LHCN-M2 (cell line): ENCODE data around the gene TMEM259. TPM values are rescaled to one million over a fixed set of nuclear protein-coding genes. Genes with fewer than 3 reads are reported as not detected.

Experiments
- DNase-seq: peaks from one replicate; pipeline ENCODE4 v3.0.0-alpha.2; 2012; ENCODE audit warnings: low read depth
- total RNA-seq: library from RNA; depleted of rRNA; stranded (reverse); fragments of >200 nt; gene quantifications from 2 replicates; pipeline ENCODE4 v1.2.3, GENCODE V29; 2014

Gene TMEM259
- total RNA-seq, 1 experiment from 2014 or later, result 154 TPM

DNA sequence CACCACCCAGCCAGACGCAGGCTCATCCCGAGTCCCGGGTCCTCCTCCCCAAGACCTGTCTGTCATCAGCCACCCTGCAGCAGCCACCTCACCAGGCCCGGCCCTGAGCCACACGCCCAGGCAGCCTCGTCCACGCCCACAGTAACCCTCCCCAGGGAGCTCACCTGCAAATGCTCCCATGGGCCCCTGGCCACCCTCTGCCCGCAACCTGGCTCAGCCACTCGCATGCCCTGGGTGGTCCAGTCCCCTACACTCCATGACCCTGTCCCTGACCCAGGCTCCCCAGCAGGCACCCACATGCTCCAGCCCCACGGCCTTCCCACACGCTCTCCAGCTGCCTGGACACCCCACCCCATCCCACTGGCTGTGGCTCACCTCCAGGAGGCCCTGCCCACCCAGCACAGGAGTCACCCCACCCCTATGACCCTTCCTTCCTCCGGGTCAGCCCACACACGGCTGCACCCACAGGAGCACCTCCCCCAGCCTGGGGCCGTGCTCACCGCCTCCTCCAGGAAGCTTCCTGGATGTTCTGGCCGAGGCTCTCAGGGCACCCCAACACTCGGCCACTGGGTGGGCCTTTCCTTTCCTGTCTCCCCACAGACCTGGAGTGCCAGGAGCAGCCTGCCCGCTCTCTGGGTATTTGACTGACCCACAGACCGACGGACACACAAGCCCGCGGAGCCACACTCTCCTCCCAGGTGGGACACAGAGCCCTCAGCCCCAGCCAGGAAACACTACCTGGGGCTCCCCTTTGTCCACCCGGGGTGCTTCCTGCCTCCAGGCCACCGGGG, 3.6 kb downstream of the TMEM259 start:
- DNase-seq, result no peak

DNA sequence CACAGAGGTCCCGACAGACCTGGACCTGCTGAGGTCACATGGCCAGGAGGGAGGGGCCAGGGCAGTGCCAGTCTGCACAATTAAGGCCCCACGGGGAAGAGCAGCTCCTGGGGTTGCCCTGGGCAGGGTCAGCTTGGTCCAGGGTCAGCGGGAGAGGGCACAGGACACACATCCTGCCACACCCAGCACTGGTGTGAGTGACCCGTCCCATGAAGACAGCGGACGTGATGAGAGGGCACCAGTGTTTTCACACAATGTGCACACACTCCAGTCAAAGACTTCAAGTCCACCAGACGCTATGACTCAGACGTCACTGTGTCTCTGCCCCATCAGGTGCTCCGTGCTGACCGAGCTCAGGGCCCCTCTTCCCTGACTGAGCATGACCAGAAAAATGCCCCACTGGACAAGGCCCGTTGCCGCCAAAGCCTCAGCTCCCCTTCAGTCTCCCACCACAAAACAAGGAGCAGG, 4.2 kb downstream of the TMEM259 start:
- DNase-seq, result peak; percentile 62

DNA sequence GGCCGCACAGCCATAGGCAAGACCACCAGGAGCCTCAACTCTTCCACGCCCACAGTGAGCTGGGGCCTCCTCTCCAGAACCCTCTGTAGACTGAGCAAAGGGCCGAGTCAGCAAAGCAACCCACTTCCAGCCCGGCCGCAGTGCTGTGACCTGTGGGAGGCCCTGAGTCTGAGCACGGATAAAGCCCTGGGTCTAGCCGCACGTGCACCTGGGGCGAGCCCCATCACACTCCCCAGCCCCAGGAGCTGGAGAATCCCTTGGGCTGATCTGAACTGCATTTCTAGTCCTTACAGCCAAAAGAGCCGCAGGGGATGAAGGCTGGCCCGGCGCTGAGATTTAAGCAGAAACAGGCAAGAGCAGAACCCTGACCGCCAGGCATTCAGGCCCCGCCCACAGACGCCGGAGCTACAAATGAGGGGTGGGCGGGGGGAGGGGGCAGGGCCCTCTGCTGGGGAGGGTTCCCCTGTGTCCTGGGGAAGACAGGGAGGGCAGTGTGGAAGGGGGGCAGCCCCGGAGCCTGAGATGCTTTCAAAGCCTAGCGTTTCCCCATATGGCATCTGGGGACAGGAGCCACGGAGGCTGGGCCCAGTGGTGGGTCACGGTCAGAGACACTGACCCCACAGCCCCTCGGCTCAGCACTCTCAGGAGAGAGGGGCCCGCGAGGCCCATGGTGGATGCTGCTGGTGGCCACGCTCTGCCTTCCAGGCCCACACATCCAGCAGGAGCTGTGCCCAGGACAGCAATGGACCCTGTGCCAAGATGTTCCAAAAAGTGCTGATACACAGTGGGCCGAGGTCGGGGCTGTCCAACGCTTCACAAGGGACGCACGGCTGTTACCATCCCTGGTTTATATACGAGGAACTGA, 4.9 kb downstream of the TMEM259 start:
- DNase-seq, result no peak

DNA sequence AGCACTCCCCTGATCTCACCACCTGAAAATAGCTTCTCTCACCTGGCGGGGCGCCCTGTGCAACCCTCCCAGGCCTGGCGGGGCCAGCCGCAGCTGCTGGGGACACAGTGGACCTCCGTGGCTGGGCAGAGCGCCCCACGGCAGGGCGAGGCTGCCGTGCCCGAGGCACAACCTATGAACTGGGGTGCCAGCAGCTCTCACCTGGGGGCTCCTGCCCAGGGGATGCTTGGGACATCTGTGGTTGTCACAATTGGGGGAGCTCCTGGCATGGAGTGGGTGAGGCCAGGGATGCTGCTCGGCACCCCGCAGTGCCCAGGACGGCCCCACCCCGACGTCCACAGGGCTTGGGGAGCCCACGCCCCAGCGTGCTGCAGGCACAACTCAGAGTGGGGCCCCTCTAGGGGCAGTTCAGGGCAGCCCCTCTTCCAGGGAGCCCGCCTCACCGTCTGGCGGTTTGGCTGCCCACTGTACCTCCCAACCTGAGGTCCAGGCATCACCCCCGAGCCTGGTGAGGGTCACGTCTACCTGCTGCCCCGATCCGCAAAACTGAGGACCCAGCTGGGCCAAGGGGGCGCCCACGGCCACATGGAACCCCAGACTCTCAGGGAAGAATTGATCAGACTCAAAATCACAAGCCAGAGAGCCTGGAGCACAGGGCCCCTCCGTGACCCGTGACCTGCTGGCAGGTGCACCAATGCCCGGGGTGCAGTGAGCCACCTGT, 5.7 kb downstream of the TMEM259 start:
- no peak for DNase-seq

DNA sequence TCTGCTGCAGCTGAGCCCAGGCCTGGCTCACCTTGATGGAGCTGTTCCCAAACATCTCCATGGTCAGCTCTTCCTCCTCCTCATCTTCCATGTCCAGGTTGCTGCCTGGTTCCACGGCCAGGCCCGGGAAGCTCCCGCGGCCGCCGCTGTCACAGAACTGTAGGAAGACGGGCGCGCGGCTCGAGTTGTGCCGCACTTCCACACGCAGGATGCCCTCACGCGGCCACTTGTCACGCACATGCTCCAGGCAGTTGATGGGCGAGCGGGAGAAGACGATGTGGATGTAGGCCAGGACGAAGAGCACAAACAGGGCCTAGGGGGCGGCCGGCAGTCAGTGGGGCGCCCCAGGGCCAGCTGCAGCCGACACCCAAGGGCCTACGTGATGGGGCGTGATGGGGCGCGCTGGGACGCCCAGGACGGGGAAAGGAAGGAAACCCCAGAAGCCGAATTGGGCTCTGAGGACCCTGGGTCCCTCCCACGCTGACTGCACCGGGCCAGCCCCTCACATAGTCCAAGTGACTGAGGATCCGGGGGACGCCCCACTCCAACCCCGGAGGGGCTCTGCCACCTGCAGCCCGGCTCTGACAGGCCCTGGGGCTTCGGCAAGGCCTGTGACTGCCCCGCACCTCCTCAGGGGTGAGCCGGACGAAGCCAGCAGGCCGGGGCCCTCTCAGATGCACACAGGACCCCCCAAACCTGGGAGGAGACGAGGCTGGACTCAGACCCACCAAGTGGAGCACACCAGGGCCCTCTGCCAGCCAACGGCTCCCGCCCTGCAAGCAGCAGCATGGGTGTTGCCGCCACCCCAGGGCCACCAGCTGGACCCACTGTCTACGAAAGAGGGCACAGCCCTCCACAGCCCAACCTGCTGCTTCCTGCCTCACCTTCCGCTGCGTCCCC, 6.5 kb downstream of the TMEM259 start:
- DNase-seq, result no peak

DNA sequence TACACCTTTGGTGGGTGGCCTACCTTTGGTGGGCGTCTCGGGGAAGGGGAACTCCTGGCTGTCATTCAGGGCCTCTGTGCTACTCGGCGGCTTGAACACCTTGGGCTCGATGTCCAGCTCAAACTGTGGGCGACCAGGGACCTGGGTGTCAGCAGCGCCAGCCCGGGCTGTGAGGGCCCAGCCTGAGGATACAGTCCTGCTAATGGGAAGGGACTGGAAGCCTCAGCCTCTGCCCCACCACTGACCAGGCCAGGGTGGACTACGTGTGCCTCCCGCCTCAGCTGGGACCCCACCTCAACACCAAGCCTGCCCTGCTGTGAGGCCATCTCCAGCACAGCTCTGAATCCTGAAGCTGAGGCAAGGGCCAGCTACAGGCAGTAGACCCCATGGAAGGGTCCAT, 7.7 kb downstream of the TMEM259 start:
- no peak for DNase-seq

DNA sequence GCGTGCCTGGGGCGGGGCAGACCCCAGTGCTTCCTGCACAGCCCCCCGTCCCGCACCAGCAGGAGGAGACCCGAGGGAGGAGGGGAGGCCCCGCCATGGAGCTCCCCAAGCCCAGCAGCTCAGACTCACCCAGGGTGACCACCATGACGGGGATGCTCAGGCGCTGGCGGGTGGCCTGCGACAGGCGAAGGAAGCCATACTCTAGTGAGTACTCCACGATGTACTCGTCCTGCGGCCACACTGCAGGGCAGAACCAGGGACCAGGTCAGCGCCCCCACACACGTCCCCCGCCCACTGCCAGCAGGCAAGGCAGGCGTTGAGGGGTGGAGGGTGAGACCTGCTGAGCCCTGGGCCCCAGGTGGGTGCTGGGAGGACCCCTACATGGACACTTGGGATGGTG, 8.6 kb downstream of the TMEM259 start:
- no peak for DNase-seq

DNA sequence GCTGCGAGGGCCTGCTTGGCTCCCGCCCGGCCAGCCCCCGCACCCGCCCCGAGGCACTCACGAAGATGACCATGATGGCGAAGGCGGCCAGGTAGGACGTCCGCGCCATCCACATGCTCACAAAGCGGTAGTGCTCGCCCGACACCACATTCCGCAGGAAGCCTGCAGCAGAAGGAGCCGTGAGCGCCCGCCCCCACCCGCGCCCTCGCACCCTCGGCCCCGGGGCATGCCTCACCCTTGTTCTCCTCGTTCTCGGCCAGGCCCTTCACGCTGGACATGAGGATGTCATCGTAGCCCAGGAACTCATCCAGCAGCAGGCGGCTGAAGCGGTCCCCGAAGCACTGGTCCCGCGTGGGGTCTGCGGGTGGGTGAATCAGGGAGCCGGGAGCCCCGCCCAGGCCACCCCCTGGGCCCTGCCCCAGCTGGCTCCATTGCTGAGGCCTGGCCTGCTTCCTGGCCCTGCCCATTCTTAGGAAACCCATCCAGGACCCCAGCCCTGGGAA, 9.0 kb downstream of the TMEM259 start:
- DNase-seq, result no peak

DNA sequence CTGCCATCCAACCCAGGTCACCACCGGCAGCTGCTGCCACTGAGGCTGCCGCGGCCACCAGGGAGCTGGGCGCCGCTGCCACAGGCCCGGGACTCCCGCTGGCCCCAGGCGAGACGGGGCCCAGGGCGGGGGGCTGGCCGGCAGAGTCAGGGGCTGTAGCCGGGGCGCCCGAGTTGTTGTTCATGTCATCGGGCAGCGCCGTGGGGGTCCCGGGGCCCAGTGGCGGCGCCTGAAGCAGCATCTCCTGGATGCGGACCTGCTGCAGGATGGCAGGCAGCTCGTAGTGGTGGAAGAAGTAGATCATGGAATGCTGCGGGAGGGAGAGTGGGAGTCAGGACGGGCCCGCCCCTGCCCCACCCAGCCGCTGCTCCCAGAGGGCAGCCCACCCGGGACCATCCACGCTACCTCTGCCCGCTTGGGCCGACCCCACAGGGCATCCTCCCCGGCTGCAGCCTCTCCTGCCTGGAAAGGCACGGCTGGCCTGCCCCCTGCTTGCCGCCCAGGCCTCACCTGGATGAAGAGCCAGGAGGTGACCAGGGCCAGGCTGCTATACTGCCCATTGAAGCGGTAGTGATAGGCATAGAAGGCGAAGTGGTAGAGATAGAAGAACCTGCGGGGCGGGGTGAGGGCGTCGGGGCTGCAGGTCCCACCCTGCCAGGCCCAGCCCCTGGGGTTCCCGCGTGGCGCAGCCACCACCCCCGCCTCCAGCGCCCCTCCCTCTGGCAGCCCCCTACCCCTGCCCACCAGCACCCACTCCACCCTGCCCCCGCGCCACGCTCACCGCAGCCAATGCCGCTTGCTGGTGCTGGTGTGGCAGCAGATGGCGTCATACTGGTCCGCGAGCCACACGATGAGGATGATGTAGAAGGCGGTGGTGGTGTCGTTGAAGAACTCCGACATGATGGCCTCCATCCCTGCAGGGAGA, 10.1 kb downstream of the TMEM259 start:
- DNase-seq, result no peak

DNA sequence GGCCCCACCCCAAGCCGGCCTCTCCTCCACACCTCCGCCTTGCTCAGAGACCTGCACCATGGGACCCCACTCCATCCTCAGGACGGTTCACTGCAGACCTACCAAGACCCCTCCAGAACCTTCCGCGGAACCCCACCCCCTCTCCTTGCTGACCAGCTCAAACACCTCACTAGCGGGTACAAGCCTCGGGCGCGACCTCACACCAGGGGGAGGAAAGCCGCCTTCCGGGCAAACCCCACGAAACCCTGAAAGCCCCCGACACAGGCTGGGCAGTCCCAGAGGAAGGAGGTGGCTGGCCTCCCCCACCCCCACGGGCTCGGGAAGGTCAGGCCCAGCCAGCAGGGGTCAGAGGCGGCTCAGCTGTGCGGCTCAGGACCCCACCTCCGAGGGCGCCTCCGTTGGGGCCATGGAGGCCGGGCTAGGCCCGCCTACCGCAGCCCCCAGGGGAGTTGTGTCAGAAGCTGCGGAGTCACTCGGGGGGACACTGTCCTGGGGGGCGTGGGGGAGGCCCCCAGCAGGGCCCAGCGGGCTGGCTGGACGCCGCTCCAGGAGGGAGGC, 10.9 kb downstream of the TMEM259 start:
- no peak for DNase-seq

DNA sequence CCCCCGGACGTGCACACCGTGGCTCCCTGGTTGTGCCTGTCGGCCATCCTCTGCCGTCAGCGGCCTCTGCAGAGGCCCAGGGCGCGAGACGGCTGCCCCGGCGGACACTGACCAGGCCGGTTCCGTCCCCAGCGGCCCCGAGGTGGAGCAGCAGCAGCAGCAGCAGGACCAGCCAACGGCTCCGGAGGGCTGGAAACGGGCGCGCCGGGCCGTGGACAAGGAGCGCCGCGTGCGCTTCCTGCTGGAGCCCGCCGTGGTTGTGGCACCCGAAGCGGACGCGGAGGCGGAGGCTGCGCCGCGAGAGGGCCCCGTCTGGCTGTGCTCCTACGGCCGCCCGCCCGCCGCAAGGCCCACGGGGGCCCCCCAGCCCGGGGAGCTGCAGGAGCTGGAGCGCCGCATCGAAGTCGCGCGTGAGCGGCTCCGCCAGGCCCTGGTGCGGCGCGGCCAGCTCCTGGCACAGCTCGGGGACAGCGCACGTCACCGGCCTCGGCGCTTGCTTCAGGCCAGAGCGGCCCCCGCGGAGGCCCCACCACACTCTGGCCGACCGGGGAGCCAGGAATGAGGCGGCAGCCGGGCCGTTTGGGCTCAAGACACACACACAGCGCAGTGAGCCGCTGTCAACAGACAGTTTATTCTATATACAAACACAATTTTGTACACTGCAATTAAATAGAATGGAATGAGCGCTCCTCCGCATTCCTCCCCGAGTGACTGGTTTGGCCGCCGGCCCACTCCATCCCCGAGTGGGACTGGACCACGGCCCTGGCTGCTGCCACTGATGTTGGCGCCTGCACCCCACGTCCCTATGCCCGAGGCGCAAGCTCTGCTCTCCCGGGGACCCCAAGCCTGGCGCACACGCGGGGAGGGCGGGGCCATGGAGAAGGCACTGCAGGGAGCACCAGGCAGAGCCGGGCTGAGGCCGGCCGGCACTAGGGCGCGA, 11.6 kb downstream of the TMEM259 start:
- no peak for DNase-seq

DNA sequence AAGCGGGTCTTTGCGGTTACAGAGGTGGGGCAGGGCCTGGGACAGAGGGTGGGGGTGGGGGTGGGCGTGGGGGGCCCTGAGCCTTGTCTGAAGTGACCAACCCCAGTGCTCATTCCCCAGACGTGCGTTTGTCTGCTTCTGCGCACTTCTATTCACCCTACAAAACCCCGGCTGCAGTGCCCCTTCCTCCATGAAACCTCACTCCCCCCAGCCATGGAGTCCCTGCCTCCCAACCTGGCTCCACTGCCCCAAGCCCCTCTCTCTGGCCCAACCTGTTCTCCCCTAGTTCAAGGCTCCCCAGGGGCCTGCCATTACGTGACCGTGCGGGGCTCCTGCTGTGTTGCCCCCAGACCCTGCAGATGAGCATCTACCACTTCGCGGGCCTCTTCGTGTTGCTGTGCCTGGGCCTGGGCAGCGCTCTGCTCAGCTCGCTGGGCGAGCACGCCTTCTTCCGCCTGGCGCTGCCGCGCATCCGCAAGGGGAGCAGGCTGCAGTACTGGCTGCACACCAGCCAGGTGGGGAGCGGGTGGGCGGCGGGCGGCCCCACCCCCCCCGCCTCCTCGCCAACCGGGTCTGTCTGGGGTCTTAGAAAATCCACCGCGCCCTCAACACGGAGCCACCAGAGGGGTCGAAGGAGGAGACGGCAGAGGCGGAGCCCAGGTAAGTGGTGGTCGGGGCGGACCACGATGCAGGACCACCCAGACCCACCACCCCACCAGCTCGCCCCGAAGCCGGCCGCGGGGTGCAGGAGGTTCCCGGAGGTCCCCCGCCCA, 12.5 kb downstream of the TMEM259 start:
- no peak for DNase-seq

DNA sequence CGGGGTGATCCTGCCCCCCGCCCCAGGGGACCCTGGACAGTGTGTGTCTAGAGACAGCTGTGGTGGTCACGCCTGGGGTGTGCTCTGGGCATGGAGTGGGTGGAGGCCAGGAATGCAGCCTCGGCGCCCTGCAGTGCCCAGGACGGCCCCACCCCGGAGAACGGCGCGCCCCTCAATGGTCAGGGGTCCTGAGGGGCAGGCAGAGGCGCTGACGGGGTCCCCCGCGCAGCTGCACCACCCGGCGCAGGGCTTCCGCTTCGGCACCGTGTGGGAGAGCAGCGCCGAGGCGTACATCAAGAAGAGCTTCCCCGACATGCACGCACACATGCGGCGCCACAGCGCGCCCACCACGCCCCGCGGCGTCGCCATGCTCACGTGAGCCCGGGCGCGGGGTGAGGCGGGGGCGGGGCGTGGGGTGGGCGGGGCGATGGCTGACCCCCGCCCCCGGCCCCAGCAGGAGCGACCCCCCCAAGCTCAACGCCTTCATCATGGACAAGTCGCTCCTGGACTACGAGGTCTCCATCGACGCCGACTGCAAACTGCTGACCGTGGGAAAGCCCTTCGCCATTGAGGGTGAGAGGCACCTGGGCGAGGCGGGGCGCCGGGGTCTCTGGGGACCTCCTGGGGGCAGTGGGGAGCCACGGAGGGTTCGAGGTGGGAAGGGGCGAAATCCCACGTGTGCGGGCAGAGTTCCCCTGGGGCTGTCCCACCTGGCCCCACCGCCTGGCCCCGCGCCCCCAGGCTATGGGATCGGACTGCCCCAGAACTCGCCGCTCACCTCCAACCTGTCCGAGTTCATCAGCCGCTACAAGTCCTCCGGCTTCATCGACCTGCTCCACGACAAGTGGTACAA, 13.3 kb downstream of the TMEM259 start:
- no peak for DNase-seq

DNA sequence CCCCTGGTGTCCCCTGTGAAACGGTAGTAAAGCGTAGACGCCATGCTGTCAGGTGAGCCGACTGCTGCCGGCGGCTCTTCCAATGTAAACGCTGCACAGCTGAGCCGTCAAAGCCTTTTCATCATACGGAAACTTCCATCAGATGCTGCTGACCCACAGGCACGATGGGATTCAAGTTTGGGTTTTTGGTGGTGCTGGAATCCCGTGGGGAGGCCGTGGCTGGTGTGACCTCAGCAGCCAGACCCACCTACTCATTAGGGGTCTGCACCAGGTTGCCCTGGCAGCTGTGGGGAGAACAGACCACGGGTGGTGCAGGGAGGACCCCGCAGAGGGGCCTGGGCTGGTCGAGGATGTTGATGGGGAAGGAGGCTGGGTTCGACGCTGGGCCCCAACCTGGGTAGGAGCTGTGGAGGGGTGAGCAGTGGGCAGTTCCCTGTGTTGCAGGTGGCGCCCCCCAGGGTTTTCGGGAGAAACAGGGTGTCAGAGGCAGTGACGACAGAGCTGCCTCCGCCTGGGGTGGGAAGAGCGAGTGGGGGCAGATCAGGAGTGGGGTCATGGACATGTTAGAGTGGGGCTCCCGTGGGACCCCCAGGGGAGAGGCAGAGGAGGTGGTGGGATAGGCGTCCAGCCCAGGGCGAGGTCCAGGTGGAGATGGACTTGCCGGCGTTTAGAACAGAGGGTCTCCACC, 14.1 kb downstream of the TMEM259 start:
- DNase-seq, result no peak

DNA sequence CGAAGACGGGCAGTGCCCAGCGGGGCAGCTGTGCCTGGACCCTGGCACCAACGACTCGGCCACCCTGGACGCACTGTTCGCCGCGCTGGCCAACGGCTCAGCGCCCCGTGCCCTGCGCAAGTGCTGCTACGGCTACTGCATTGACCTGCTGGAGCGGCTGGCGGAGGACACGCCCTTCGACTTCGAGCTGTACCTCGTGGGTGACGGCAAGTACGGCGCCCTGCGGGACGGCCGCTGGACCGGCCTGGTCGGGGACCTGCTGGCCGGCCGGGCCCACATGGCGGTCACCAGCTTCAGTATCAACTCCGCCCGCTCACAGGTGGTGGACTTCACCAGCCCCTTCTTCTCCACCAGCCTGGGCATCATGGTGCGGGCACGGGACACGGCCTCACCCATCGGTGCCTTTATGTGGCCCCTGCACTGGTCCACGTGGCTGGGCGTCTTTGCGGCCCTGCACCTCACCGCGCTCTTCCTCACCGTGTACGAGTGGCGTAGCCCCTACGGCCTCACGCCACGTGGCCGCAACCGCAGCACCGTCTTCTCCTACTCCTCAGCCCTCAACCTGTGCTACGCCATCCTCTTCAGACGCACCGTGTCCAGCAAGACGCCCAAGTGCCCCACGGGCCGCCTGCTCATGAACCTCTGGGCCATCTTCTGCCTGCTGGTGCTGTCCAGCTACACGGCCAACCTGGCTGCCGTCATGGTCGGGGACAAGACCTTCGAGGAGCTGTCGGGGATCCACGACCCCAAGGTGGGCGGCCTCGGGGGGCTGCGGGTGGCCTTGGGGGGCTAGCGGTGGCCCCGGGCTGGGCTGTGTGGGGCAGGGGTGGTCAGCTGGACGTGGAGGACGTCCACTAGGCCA, 15.9 kb downstream of the TMEM259 start:
- no peak for DNase-seq
